Pons (tissue), 1 donor: ENCODE measurements around the gene HECTD1.
"Not testable (repeated sequence)": the region's sequence is repeated elsewhere in the genome, so short reads cannot be mapped to it uniquely, and the experiment has no call there.

ENCODE experiments used
- DNase-seq: peaks from one replicate; pipeline ENCODE4 v3.0.0-alpha.2; 2016; ENCODE audit warnings: low spot score

HECTD1 gene

GRCh38 chr14:31142455-31143087 lies 65.0 kb downstream of the HECTD1 start:
- no peak for DNase-seq

GRCh38 chr14:31139301-31139847 lies 68.2 kb downstream of the HECTD1 start:
- no peak for DNase-seq

- DNase-seq = no peak
These were observed 69.3 kb downstream of the HECTD1 start for GRCh38 chr14:31138301-31138700.

GRCh38 chr14:31137214-31137889 lies 70.2 kb downstream of the HECTD1 start:
- no peak for DNase-seq

GRCh38 chr14:31133133-31133532 lies 74.5 kb downstream of the HECTD1 start:
- DNase-seq = no peak

- DNase-seq = peak; percentile 46
These were observed 78.7 kb downstream of the HECTD1 start for GRCh38 chr14:31128601-31129526.

- DNase-seq = no peak
These were observed 79.9 kb downstream of the HECTD1 start for GRCh38 chr14:31127690-31128089.

- DNase-seq = no peak
These were observed 80.9 kb downstream of the HECTD1 start for GRCh38 chr14:31126680-31127079.

- no peak for DNase-seq
These were observed 82.4 kb downstream of the HECTD1 start for GRCh38 chr14:31125231-31125630.

GRCh38 chr14:31124197-31124596 lies 83.4 kb downstream of the HECTD1 start:
- no peak for DNase-seq

GRCh38 chr14:31122921-31123320 lies 84.7 kb downstream of the HECTD1 start:
- no peak for DNase-seq

- DNase-seq = no peak
These were observed 85.4 kb downstream of the HECTD1 start for GRCh38 chr14:31122098-31122611.

- no peak for DNase-seq
These were observed 88.7 kb downstream of the HECTD1 start for GRCh38 chr14:31118892-31119291.

- no peak for DNase-seq
These were observed 93.8 kb downstream of the HECTD1 start for GRCh38 chr14:31113794-31114193.

- DNase-seq = no peak
These were observed 96.7 kb downstream of the HECTD1 start for GRCh38 chr14:31110872-31111271.

- DNase-seq = no peak
These were observed 98.3 kb downstream of the HECTD1 start for GRCh38 chr14:31109257-31109656.

GRCh38 chr14:31106768-31107167 lies 100.8 kb downstream of the HECTD1 start:
- DNase-seq = no peak

GRCh38 chr14:31097081-31097480 lies 110.5 kb downstream of the HECTD1 start:
- no peak for DNase-seq

GRCh38 chr14:31096255-31096654 lies 111.3 kb downstream of the HECTD1 start:
- DNase-seq = no peak

- DNase-seq = not testable (repeated sequence)
These were observed 111.8 kb downstream of the HECTD1 start for GRCh38 chr14:31095817-31096216.

- not testable (repeated sequence) for DNase-seq
These were observed 113.4 kb downstream of the HECTD1 start for GRCh38 chr14:31093884-31094839.
